Thyroid gland (tissue), 4 donors: ENCODE measurements around the gene CAMTA1. TPM values are rescaled to one million over a fixed set of nuclear protein-coding genes. Genes with fewer than 3 reads are reported as not detected.

Experiments used
- DNase-seq, 2 donors: peaks; one replicate each; pipeline ENCODE4 v3.0.0-alpha.2; 2019
- H3K27ac ChIP-seq, 3 donors: fragments of 200-600 bp; sonication (generic); 1 replicate in 2 of 3; 2 replicates in 1 of 3; pipeline ENCODE4 v1.5.1; 2016 to 2019; ENCODE audit warnings: mild to moderate bottlenecking in 1 of 3, moderate library complexity in 1 of 3
- H3K27me3 ChIP-seq: fragments of 200-600 bp; sonication (generic); one replicate; pipeline ENCODE4 v1.5.1; 2019
- H3K36me3 ChIP-seq, 2 donors: fragments of 200-600 bp; sonication (generic); one replicate each; pipeline ENCODE4 v1.5.1; 2016 to 2019
- H3K4me1 ChIP-seq, 2 donors: fragments of 200-600 bp; sonication (generic); one replicate each; pipeline ENCODE4 v1.5.1; 2017 to 2019
- H3K4me3 ChIP-seq, 3 donors: fragments of 200-600 bp; sonication (generic); replicated peaks in 1 of 3; 1 replicate in 2 of 3; 2 replicates in 1 of 3; pipeline ENCODE4 v1.5.1; 2016; ENCODE audit warnings: mild to moderate bottlenecking in 1 of 3
- H3K9me3 ChIP-seq: fragments of 200-600 bp; sonication (generic); one replicate; pipeline ENCODE4 v1.5.1; 2017
- POLR2A ChIP-seq, 2 donors: fragments of 450-650 bp; IDR thresholded peaks; one replicate each; pipeline ENCODE4 v1.6.1; 2017; ENCODE audit warnings: antibody characterized with exemption in 2 of 2, mild to moderate bottlenecking in 2 of 2, moderate library complexity in 1 of 2
- WGBS, 2 donors: methylation state at CpG; one replicate each; pipeline ENCODE4 v1.1.5; 2017; 5-methylcytosine and 5-hydroxymethylcytosine counted together
- intact Hi-C: fragments of 100-400 bp; cut with DNase I; formaldehyde crosslinking; loops from one replicate; pipeline ENCODE4 v1.15.1; 2023
- total RNA-seq, 4 donors: library from RNA; depleted of rRNA; stranded (reverse); fragments of >200 nt; gene quantifications; one replicate each; pipeline ENCODE4 v1.2.3, GENCODE V29; 2016
- TF ChIP-seq, protein P1 (sequence below), 6 experiments: fragments of 200-600 bp in 3 of 6; fragments of 450-650 bp in 3 of 6; sonication (generic) in 3 of 6; IDR thresholded peaks; one replicate each; pipeline ENCODE4 v1.5.1; 2016 to 2019; ENCODE audit warnings: antibody characterized with exemption in 6 of 6, mild to moderate bottlenecking in 2 of 6, inconsistent platforms in 1 of 6, moderate library complexity in 1 of 6

The CAMTA1 gene
- total RNA-seq, 4 donors from 2014 or later = 63.9 to 124 (median 101) TPM

DNA sequence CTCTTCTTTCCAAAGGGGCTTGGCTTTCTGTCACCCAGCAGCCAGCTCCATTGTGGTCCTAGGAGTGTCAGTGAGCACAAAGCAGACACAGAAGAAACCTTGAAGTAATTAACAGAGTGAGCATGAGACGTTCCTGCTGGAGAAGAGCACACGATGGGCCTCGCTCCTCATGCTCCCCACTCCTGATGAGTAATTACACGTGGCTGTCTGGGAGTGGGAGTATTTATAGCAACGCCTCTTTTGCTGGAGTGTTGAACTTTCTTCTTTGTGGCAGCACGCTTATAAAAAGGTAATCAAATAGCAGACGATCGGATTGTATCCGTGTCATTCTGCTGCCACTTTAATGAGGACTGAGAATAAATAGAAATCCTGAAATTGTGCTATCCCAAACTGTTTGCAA, 185.8 kb downstream of the CAMTA1 start:
- intact Hi-C loops = no loop called here
- no peak for TF ChIP-seq POLR2A (IDR thresholded peaks at IDR 0.05)
- TF ChIP-seq, protein P1, sequence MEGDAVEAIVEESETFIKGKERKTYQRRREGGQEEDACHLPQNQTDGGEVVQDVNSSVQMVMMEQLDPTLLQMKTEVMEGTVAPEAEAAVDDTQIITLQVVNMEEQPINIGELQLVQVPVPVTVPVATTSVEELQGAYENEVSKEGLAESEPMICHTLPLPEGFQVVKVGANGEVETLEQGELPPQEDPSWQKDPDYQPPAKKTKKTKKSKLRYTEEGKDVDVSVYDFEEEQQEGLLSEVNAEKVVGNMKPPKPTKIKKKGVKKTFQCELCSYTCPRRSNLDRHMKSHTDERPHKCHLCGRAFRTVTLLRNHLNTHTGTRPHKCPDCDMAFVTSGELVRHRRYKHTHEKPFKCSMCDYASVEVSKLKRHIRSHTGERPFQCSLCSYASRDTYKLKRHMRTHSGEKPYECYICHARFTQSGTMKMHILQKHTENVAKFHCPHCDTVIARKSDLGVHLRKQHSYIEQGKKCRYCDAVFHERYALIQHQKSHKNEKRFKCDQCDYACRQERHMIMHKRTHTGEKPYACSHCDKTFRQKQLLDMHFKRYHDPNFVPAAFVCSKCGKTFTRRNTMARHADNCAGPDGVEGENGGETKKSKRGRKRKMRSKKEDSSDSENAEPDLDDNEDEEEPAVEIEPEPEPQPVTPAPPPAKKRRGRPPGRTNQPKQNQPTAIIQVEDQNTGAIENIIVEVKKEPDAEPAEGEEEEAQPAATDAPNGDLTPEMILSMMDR (IDR thresholded peaks at IDR 0.05) = no peak

DNA sequence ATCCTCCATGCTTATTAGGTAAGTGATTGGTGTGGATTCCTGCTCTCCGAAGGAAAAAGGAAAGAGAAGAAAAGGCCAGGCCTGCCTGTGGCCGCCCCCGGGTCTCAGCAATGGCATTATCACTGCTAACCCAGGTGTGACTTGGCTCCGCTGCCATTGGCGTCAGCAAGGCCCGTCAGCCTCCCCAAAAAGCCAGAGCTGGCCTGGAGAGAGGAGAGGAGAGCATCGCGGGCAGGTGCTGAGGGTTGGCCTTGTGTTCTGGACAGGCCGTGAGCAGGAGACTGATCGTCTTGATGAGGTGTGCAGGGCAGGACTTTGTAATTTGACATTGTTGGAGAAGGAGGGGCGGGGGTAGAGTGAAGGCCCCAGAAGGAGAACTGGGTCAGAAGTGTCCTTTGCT, 186.4 kb downstream of the CAMTA1 start:
- Histone ChIP-seq H3K4me3 (no peak overlapping the region), H3K9me3 (no peaks in the 10 kb centered on the region), H3K27me3 (no peaks in the 10 kb centered on the region), H3K36me3 (no peaks in the 10 kb centered on the region), H3K4me1 (no peaks in the 10 kb centered on the region), H3K27ac (no peak overlapping the region)
- no peak for TF ChIP-seq POLR2A (IDR thresholded peaks at IDR 0.05)
- DNase-seq = no peak
- intact Hi-C loops = no loop called here
- WGBS, 2 donors = 85 to 86% methylated on average over 11 of the region's 11 CpGs

More for the DNA sequence above, 185.8 kb downstream of the CAMTA1 start:
- 71 to 79% methylated on average over 9 of the region's 9 CpGs for WGBS, 2 donors
- H3K27me3 ChIP-seq = no peaks in the 10 kb centered on the region
- H3K4me1 ChIP-seq = no peaks in the 10 kb centered on the region
- no peaks in the 10 kb centered on the region for H3K36me3 ChIP-seq
- no peak for DNase-seq
- H3K9me3 ChIP-seq = no peaks in the 10 kb centered on the region
- H3K27ac ChIP-seq = no peak overlapping the region
- no peak overlapping the region for H3K4me3 ChIP-seq

DNA sequence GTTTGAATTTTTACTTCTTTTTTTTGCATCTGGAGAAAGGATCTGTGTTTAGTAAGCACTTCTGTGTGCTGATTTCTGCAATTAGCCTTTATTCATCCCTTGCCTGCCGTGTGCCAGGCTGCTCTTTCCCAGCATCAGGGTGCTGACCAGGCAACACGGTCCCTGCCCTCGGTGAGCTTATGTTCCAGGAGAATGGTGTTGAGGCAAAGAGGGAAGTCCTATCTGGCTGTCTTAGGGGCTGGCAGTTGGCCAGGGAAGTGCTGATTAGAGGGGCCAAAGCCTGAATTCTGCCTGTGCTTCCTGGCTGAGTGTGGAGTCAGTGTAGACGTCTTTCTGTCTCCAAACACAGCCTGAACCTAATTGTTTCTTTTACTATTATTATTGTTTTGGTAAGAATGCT, 187.1 kb downstream of the CAMTA1 start:
- no peak overlapping the region for H3K4me3 ChIP-seq
- no peaks in the 10 kb centered on the region for H3K27me3 ChIP-seq
- no peaks in the 10 kb centered on the region for H3K36me3 ChIP-seq
- intact Hi-C loops = no loop called here
- no peak for DNase-seq
- WGBS, 2 donors = 58% methylated on average over 4 of the region's 4 CpGs
- no peaks in the 10 kb centered on the region for H3K4me1 ChIP-seq
- no peak overlapping the region for H3K27ac ChIP-seq
- H3K9me3 ChIP-seq = no peaks in the 10 kb centered on the region
- no peak for TF ChIP-seq POLR2A (IDR thresholded peaks at IDR 0.05)
- TF ChIP-seq, protein P1 (IDR thresholded peaks at IDR 0.05) = no peak

DNA sequence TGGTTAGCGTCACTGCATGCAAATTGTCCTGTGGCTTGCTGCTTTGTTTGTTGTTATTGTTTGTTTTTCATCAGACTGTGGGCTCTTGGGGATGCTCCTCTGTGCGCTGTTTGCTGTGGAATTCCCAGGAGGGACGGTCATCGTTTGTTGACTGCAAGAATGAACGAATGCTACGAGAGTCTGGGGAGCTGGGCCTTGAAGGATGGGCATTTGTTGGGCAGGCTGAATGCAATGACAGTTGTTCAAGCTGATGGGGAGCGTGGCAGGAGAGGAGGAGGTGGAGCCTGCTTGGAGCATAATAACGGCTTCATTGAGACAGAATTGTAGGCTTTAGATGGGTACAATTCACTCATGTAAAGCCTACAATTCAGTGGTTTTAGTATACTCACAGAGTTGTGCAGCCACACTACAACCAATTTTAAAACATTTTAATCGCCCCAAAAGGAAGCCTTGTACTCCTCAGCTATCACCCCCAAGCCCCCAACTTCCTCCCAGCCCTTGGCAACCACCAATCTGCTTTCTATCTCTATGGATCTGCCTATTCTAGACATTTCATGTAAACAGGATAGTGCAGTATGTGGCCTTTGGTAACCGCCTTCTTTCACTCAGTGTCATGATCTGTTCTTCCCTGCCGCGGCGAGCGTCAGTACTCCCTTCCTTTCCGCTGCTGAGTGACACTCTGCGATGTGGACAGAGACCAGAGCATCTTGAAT, 190.2 kb downstream of the CAMTA1 start:
- H3K9me3 ChIP-seq = no peaks in the 10 kb centered on the region
- no peak for TF ChIP-seq POLR2A (IDR thresholded peaks at IDR 0.05)
- TF ChIP-seq, protein P1 (IDR thresholded peaks at IDR 0.05) = no peak
- H3K4me3 ChIP-seq = no peak overlapping the region
- no peak for DNase-seq
- no peaks in the 10 kb centered on the region for H3K27me3 ChIP-seq
- 77 to 79% methylated on average over 16 of the region's 16 CpGs for WGBS, 2 donors
- H3K4me1 ChIP-seq = no peaks in the 10 kb centered on the region
- intact Hi-C loops = no loop called here
- no peaks in the 10 kb centered on the region for H3K36me3 ChIP-seq
- no peak overlapping the region for H3K27ac ChIP-seq

DNA sequence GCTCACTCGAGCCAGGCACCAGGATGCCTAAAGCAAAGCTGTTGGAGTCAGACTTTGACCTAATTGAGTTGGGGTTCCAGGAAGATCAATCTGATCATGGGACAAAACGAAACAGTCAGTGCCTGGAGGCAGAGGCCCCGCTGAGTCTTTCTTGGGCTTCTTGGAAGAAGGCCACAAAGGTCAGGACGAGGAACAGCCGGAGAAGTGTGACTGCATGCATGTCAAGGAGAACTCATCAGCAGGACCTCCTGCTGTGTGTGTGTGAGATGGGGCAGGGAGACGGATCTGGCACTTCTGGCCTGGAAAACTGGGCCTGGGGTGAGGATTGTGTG, 190.8 kb downstream of the CAMTA1 start:
- Histone ChIP-seq H3K27me3 (no peaks in the 10 kb centered on the region), H3K4me1 (no peaks in the 10 kb centered on the region), H3K36me3 (no peaks in the 10 kb centered on the region), H3K9me3 (no peaks in the 10 kb centered on the region), H3K27ac (no peak overlapping the region), H3K4me3 (no peak overlapping the region)
- intact Hi-C loops = no loop called here
- no peak for DNase-seq
- TF ChIP-seq POLR2A (IDR thresholded peaks at IDR 0.05) = no peak
- TF ChIP-seq, protein P1 (IDR thresholded peaks at IDR 0.05) = no peak
- 67 to 72% methylated on average over 6 of the region's 6 CpGs for WGBS, 2 donors
